IMR-90 (cell line): ENCODE results near the gene OR13C5. TPM values are rescaled to one million over a fixed set of nuclear protein-coding genes. Genes with fewer than 3 reads are reported as not detected.
"Not testable (repeated sequence)": the region's sequence is repeated elsewhere in the genome, so short reads cannot be mapped to it uniquely, and the experiment has no call there.

Experiments
- ATAC-seq: fragments of 200-7000 bp; cut with Tn5 transposase; 2 replicates; pipeline ENCODE4 v1.9.1; 2020; ENCODE audit warnings: low read depth, mild to moderate bottlenecking, moderate library complexity
- BruUV-seq: library from RNA; stranded (reverse); fragments of 400-500 nt; replicated peaks from 2 replicates; lab custom pipeline; 2021; lab: Mats Ljungman, UMichigan
- CTCF ChIA-PET: fragments of 300-600 bp; formaldehyde crosslinking; extraction: SDS; loops from one replicate; lab custom pipeline; 2021; ENCODE audit warnings: antibody characterized with exemption; lab: Yijun Ruan, JAX
- POLR2A ChIA-PET: fragments of 300-600 bp; sonication (Branson Sonifier 250); formaldehyde crosslinking; loops from one replicate; lab custom pipeline; 2022; ENCODE audit warnings: antibody characterized with exemption; ENCODE audit not compliant: unreplicated experiment; lab: Charles Lee
- DNase-seq: peaks from one replicate; pipeline ENCODE4 v3.0.0; 2013
- H2AFZ ChIP-seq: replicated peaks from 2 replicates; pipeline ENCODE3; 2013; ENCODE audit warnings: low read length, mild to moderate bottlenecking; ENCODE audit not compliant: poor library complexity
- H2AK5ac ChIP-seq: 2 replicates; pipeline ENCODE4 v1.6.1; 2013; ENCODE audit warnings: low read depth, low read length, inconsistent platforms
- H2AK9ac ChIP-seq: replicated peaks from 2 replicates; pipeline ENCODE3; 2013; ENCODE audit warnings: mild to moderate bottlenecking, low read depth, low read length, moderate library complexity; ENCODE audit not compliant: poor library complexity
- H2BK120ac ChIP-seq: 2 replicates; pipeline ENCODE4 v1.6.1; 2013; ENCODE audit warnings: low read depth, low read length, inconsistent platforms
- H2BK15ac ChIP-seq: 3 replicates; pipeline ENCODE4 v1.6.1; 2013; ENCODE audit warnings: low read depth, low read length, inconsistent platforms
- H2BK20ac ChIP-seq: 2 replicates; pipeline ENCODE4 v1.6.1; 2013; ENCODE audit warnings: low read depth, mild to moderate bottlenecking, inconsistent platforms, low read length, moderate library complexity
- H2BK5ac ChIP-seq: 2 replicates; pipeline ENCODE4 v1.6.1; 2013; ENCODE audit warnings: mild to moderate bottlenecking, low read depth, low read length, inconsistent platforms; ENCODE audit not compliant: poor library complexity, severe bottlenecking
- H3K14ac ChIP-seq: replicated peaks from 2 replicates; pipeline ENCODE4 v1.6.1; 2013; ENCODE audit warnings: low read depth, low read length, inconsistent platforms
- H3K18ac ChIP-seq: 2 replicates; pipeline ENCODE4 v1.6.1; 2013; ENCODE audit warnings: low read depth, low read length, control low read depth
- H3K23ac ChIP-seq: 2 replicates; pipeline ENCODE4 v1.6.1; 2013; ENCODE audit warnings: low read depth, low read length, inconsistent platforms
- H3K27ac ChIP-seq: 2 replicates; pipeline ENCODE4 v1.5.1; 2013; ENCODE audit warnings: mild to moderate bottlenecking, control low read depth, low read length; ENCODE audit not compliant: insufficient read depth
- H3K27me3 ChIP-seq: 2 replicates; pipeline ENCODE4 v1.6.1; 2013; ENCODE audit warnings: low read length; ENCODE audit not compliant: control insufficient read depth, insufficient read depth
- H3K36me3 ChIP-seq: 2 replicates; pipeline ENCODE4 v1.6.1; 2013; ENCODE audit warnings: low read length, mixed read lengths; ENCODE audit not compliant: control insufficient read depth, insufficient read depth
- H3K4ac ChIP-seq: 2 replicates; pipeline ENCODE4 v1.6.1; 2013; ENCODE audit warnings: low read depth, low read length, inconsistent platforms
- H3K4me1 ChIP-seq: 2 replicates; pipeline ENCODE4 v1.6.1; 2013; ENCODE audit warnings: low read length, mixed read lengths; ENCODE audit not compliant: control insufficient read depth, insufficient read depth
- H3K4me2 ChIP-seq: 2 replicates; pipeline ENCODE4 v1.6.1; 2013; ENCODE audit warnings: low read depth, mild to moderate bottlenecking, control low read depth, low read length, moderate library complexity
- H3K4me3 ChIP-seq: 2 replicates; pipeline ENCODE4 v1.5.1; 2013; ENCODE audit warnings: low read depth, mild to moderate bottlenecking, control low read depth, low read length, moderate library complexity; ENCODE audit not compliant: insufficient read depth
- H3K56ac ChIP-seq: 2 replicates; pipeline ENCODE4 v1.6.1; 2013; ENCODE audit warnings: low read length, inconsistent platforms; ENCODE audit not compliant: insufficient read depth; ENCODE audit errors: extremely low read depth
- H3K79me1 ChIP-seq, 2 experiments: 2 replicates each; pipeline ENCODE4 v1.6.1; 2013; ENCODE audit warnings: low read length in 2 of 2, inconsistent platforms in 1 of 2, low read depth in 1 of 2
- H3K9ac ChIP-seq: 2 replicates; pipeline ENCODE4 v1.6.1; 2013; ENCODE audit warnings: low read depth, low read length, control low read depth
- H3K9me1 ChIP-seq: 2 replicates; pipeline ENCODE4 v1.6.1; 2013; ENCODE audit warnings: low read length, inconsistent platforms; ENCODE audit not compliant: insufficient read depth
- H3K9me3 ChIP-seq: 2 replicates; pipeline ENCODE4 v1.6.1; 2013; ENCODE audit warnings: low read length; ENCODE audit not compliant: control insufficient read depth, insufficient read depth
- H4K20me1 ChIP-seq: 2 replicates; pipeline ENCODE4 v1.6.1; 2013; ENCODE audit warnings: low read length, inconsistent platforms; ENCODE audit not compliant: insufficient read depth
- H4K5ac ChIP-seq: 2 replicates; pipeline ENCODE4 v1.6.1; 2013; ENCODE audit warnings: mild to moderate bottlenecking, low read depth, low read length, control low read depth
- H4K8ac ChIP-seq, 2 experiments: 2 replicates each; pipeline ENCODE4 v1.6.1; 2013; ENCODE audit warnings: low read depth in 2 of 2, low read length in 2 of 2, control low read depth in 1 of 2, inconsistent platforms in 1 of 2
- H4K91ac ChIP-seq: 2 replicates; pipeline ENCODE4 v1.6.1; 2013; ENCODE audit warnings: low read depth, low read length, inconsistent platforms; ENCODE audit not compliant: insufficient read depth
- WGBS, 2 experiments: methylation state at CpG; one replicate each; pipeline versions ENCODE4 v1.1.5 to v1.1.7; 2013; ENCODE audit warnings: missing lambda C conversion rate in 2 of 2; ENCODE audit not compliant: insufficient read length in 1 of 2; ENCODE audit errors: extremely low coverage in 2 of 2; 5-methylcytosine and 5-hydroxymethylcytosine counted together
- dilution Hi-C: fragments of 300-500 bp; cut with HindIII; formaldehyde crosslinking; loops from one replicate; pipeline ENCODE4 v1.14.3; 2018; ENCODE audit warnings: low sequenced_read_pairs; ENCODE audit not compliant: unreplicated experiment
- in situ Hi-C: fragments of 300-500 bp; cut with MboI; formaldehyde crosslinking; loops from 3 replicates; pipeline ENCODE4 v1.14.3; 2019; ENCODE audit warnings: low sequenced_read_pairs, inconsistent platforms, mixed read lengths
- intact Hi-C: fragments of 100-400 bp; cut with micrococcal nuclease; formaldehyde crosslinking; loops from 2 replicates; pipeline ENCODE4 v1.10.0; 2022
- polyA plus RNA-seq, 3 experiments: library from polyadenylated mRNA; depleted of rRNA; stranded (reverse); fragments of >200 nt; gene quantifications; 2 replicates each; pipeline ENCODE4 v1.2.3, GENCODE V29; 2012; ENCODE audit warnings: low replicate concordance in 1 of 3
- total RNA-seq: library from RNA; depleted of rRNA; stranded (reverse); fragments of >200 nt; gene quantifications from 2 replicates; pipeline ENCODE4 v1.2.3, GENCODE V29; 2012

OR13C5 gene
- total and polyA plus RNA-seq, 2 of the 4 experiments (the other 2 are of a cell fraction) = not detected

DNA sequence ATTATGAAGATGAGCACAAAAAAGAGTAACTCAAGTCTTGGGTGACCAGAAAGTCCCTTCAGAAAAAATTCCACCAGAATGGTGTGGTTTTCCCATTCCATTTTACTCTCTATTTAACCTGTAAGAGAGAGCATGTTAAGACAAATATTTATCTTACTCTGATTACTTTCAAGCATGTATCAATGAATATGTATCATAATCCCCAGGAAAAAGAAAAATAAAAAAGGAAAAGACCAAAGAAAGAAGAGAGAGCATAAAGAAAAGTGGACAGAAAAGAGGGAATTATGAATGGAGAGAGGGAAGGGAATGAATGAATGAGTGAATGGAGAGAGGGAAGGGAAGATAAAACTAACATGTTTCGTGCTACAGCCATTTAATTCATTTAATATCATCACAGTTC, 6.3 kb upstream of the OR13C5 start, which contains the start of gene OR13C2:
Gene OR13C2, minus strand, starts transcription at position 101 of the 400 bp plus-strand sequence. Its CDS starts 0 bp downstream, at position 101.
- H2BK15ac ChIP-seq, H2AK9ac ChIP-seq, H3K4me3 ChIP-seq, H3K4me1 ChIP-seq, H3K79me1 ChIP-seq, H3K27me3 ChIP-seq, H3K9me1 ChIP-seq, H3K9me3 ChIP-seq, H3K4me2 ChIP-seq, in situ Hi-C loops, H2BK5ac ChIP-seq, H4K8ac ChIP-seq, H3K27ac ChIP-seq, DNase-seq, H2AK5ac ChIP-seq, H2BK120ac ChIP-seq, H3K9ac ChIP-seq, POLR2A ChIA-PET, CTCF ChIA-PET, H3K4ac ChIP-seq, H4K20me1 ChIP-seq, dilution Hi-C loops, H4K91ac ChIP-seq, H3K36me3 ChIP-seq, H2AFZ ChIP-seq, BruUV-seq, H3K56ac ChIP-seq, H3K23ac ChIP-seq, H3K14ac ChIP-seq, intact Hi-C loops, H2BK20ac ChIP-seq, H4K5ac ChIP-seq, ATAC-seq, H3K18ac ChIP-seq: not testable (repeated sequence)
- no CpG with 5 or more reads among the region's 1 CpG for WGBS, 2 experiments
